HG03060 (cell line): ENCODE results near the gene SULT1C3.

Experiments used
- ATAC-seq: cut with Tn5 transposase; IDR thresholded peaks from one replicate; pipeline ENCODE4 v1.9.1; 2021; ENCODE audit warnings: low read depth, moderate number of reproducible peaks; ENCODE audit not compliant: unreplicated experiment

SULT1C3 gene

GRCh38 chr2:108297436-108298141 is 57.8 kb downstream of the SULT1C3 start:
- no peak for ATAC-seq

GRCh38 chr2:108301558-108301957 is 61.8 kb downstream of the SULT1C3 start:
- no peak for ATAC-seq

- peak; percentile 60 for ATAC-seq
Measured at GRCh38 chr2:108304975-108305374, 65.2 kb downstream of the SULT1C3 start.

GRCh38 chr2:108305901-108306300 is 66.1 kb downstream of the SULT1C3 start:
- no peak for ATAC-seq

- no peak for ATAC-seq
Measured at GRCh38 chr2:108309903-108310302, 70.1 kb downstream of the SULT1C3 start.
